ENCODE measurements around the gene BRPF1.

The BRPF1 gene

GRCh38 chr3:9686050-9686550, 45.4 kb upstream of the BRPF1 start:
- peaks cover 49% of the 10 kb centered on the region for H3K36me3 Mint-ChIP-seq (ENCODE audit: low read depth)
- no peaks in the 10 kb centered on the region for H3K9me3 Mint-ChIP-seq
- H3K4me3 Mint-ChIP-seq: no peak overlapping the region
- no peak overlapping the region for H3K27ac Mint-ChIP-seq
- H3K4me1 Mint-ChIP-seq: no peaks in the 10 kb centered on the region
- no peaks in the 10 kb centered on the region for H3K27me3 Mint-ChIP-seq (ENCODE audit: low read depth)
- TF ChIP-seq CTCF (IDR thresholded peaks at IDR 0.05; ENCODE audit: unreplicated experiment in 3 of 3): no peak

- no peak overlapping the region for H3K4me3 Mint-ChIP-seq
- no peaks in the 10 kb centered on the region for H3K9me3 Mint-ChIP-seq
- no peaks in the 10 kb centered on the region for H3K27me3 Mint-ChIP-seq (ENCODE audit: low read depth)
- H3K27ac Mint-ChIP-seq: no peak overlapping the region
- TF ChIP-seq CTCF (IDR thresholded peaks at IDR 0.05; ENCODE audit: unreplicated experiment in 3 of 3): no peak
- no peaks in the 10 kb centered on the region for H3K4me1 Mint-ChIP-seq
- peaks cover 49% of the 10 kb centered on the region for H3K36me3 Mint-ChIP-seq (ENCODE audit: low read depth)
These were observed 44.8 kb upstream of the BRPF1 start for GRCh38 chr3:9686703-9687102.

- no peaks in the 10 kb centered on the region for H3K27me3 Mint-ChIP-seq (ENCODE audit: low read depth)
- no peaks in the 10 kb centered on the region for H3K4me1 Mint-ChIP-seq
- H3K4me3 Mint-ChIP-seq: no peak overlapping the region
- no peak overlapping the region for H3K27ac Mint-ChIP-seq
- TF ChIP-seq CTCF (IDR thresholded peaks at IDR 0.05; ENCODE audit: unreplicated experiment in 3 of 3): no peak
- peaks cover 53% of the 10 kb centered on the region for H3K36me3 Mint-ChIP-seq (ENCODE audit: low read depth)
- no peaks in the 10 kb centered on the region for H3K9me3 Mint-ChIP-seq
These were observed 44.0 kb upstream of the BRPF1 start for GRCh38 chr3:9687514-9687913.

GRCh38 chr3:9688961-9689360, 42.6 kb upstream of the BRPF1 start:
- H3K36me3 Mint-ChIP-seq (ENCODE audit: low read depth): peaks cover 62% of the 10 kb centered on the region
- no peaks in the 10 kb centered on the region for H3K9me3 Mint-ChIP-seq
- H3K27ac Mint-ChIP-seq: no peak overlapping the region

GRCh38 chr3:9689757-9690156, 41.8 kb upstream of the BRPF1 start:
- Mint-ChIP-seq H3K9me3 (no peaks in the 10 kb centered on the region), H3K4me3 (no peak overlapping the region), H3K4me1 (no peaks in the 10 kb centered on the region), H3K36me3 (ENCODE audit: low read depth) (peaks cover 58% of the 10 kb centered on the region), H3K27me3 (ENCODE audit: low read depth) (no peaks in the 10 kb centered on the region), H3K27ac (no peak overlapping the region)
- no peak for TF ChIP-seq CTCF (IDR thresholded peaks at IDR 0.05; ENCODE audit: unreplicated experiment in 3 of 3)

More at GRCh38 chr3:9688961-9689360, 42.6 kb upstream of the BRPF1 start:
- H3K4me1 Mint-ChIP-seq: no peaks in the 10 kb centered on the region
- no peak for TF ChIP-seq CTCF (IDR thresholded peaks at IDR 0.05; ENCODE audit: unreplicated experiment in 3 of 3)
- no peaks in the 10 kb centered on the region for H3K27me3 Mint-ChIP-seq (ENCODE audit: low read depth)
- H3K4me3 Mint-ChIP-seq: no peak overlapping the region

Measured in nephron (organoid).